CD4-positive, alpha-beta T cell (primary cell): ENCODE measurements around the gene CDC40. TPM values are rescaled to one million over a fixed set of nuclear protein-coding genes. Genes with fewer than 3 reads are reported as not detected.

ENCODE experiments used
- ATAC-seq: fragments of 200-7000 bp; cut with Tn5 transposase; one replicate; pipeline ENCODE4 v1.10.0; 2022; ENCODE audit warnings: mild to moderate bottlenecking; ENCODE audit not compliant: poor library complexity
- CTCF ChIA-PET: fragments of 350-600 bp; sonication (Branson Sonifier 250); formaldehyde crosslinking; loops from one replicate; lab custom pipeline; 2021; ENCODE audit warnings: antibody characterized with exemption, inconsistent platforms; lab: Charles Lee
- POLR2A ChIA-PET: fragments of 350-600 bp; sonication (Branson Sonifier 250); formaldehyde crosslinking; loops from one replicate; lab custom pipeline; 2021; ENCODE audit warnings: antibody characterized with exemption, inconsistent platforms; lab: Charles Lee
- DNase-seq, 14 experiments: peaks; one replicate each; pipeline ENCODE4 v3.0.0-alpha.2; 2013 to 2020; ENCODE audit warnings: mixed read lengths in 2 of 14
- H3K27ac ChIP-seq, 2 donors: one replicate each; pipeline versions ENCODE4 v1.5.1 to v1.7.0; 2013; ENCODE audit warnings: low read length in 2 of 2, low read depth in 1 of 2, mild to moderate bottlenecking in 1 of 2
- H3K27me3 ChIP-seq, 2 experiments: 1 replicate in 1 of 2; 2 replicates in 1 of 2; pipeline versions ENCODE4 v1.6.1 to v1.7.0; 2013; ENCODE audit warnings: low read length in 2 of 2, control low read depth in 1 of 2, mild to moderate bottlenecking in 1 of 2, moderate library complexity in 1 of 2; ENCODE audit not compliant: insufficient read depth in 2 of 2, control insufficient read depth in 1 of 2
- H3K36me3 ChIP-seq: one replicate; pipeline ENCODE4 v1.6.1; 2013; ENCODE audit warnings: low read length, control low read depth; ENCODE audit not compliant: insufficient read depth
- H3K4me1 ChIP-seq: one replicate; pipeline ENCODE4 v1.6.1; 2013; ENCODE audit warnings: low read length, control low read depth; ENCODE audit not compliant: insufficient read depth
- H3K4me3 ChIP-seq: one replicate; pipeline ENCODE4 v1.5.1; 2013; ENCODE audit warnings: mild to moderate bottlenecking, low read length, moderate library complexity
- H3K9me3 ChIP-seq, 2 experiments: 1 replicate in 1 of 2; 2 replicates in 1 of 2; pipeline versions ENCODE4 v1.6.1 to v1.7.0; 2013; ENCODE audit warnings: low read length in 2 of 2, mild to moderate bottlenecking in 2 of 2, control low read depth in 1 of 2, moderate library complexity in 1 of 2; ENCODE audit not compliant: control insufficient read depth in 1 of 2, insufficient read depth in 1 of 2
- H3K27ac Mint-ChIP-seq: one replicate; pipeline ENCODE4 v1.8.0; 2020; ENCODE audit warnings: mixed read lengths
- H3K27me3 Mint-ChIP-seq: one replicate; pipeline ENCODE4 v1.8.0; 2021; ENCODE audit warnings: mixed read lengths
- H3K36me3 Mint-ChIP-seq: one replicate; pipeline ENCODE4 v1.8.0; 2021; ENCODE audit warnings: low read depth, mixed read lengths
- H3K4me1 Mint-ChIP-seq: one replicate; pipeline ENCODE4 v1.8.0; 2021; ENCODE audit warnings: low read depth, mixed read lengths
- H3K4me3 Mint-ChIP-seq: one replicate; pipeline ENCODE4 v1.8.0; 2020; ENCODE audit warnings: mild to moderate bottlenecking, mixed read lengths
- H3K9me3 Mint-ChIP-seq: one replicate; pipeline ENCODE4 v1.8.0; 2020; ENCODE audit warnings: mixed read lengths
- CTCF ChIP-seq: fragments of 200-600 bp; IDR thresholded peaks from one replicate; pipeline ENCODE4 v1.8.0; 2022; ENCODE audit warnings: antibody characterized with exemption, mild to moderate bottlenecking
- intact Hi-C, 2 experiments: fragments of 100-400 bp; cut with DNase I in 1 of 2; cut with micrococcal nuclease in 1 of 2; formaldehyde crosslinking; loops; one replicate each; pipeline versions ENCODE4 v1.15.1 to v1.9.0; 2023 to 2025; cut with DNase I, micrococcal nuclease
- total RNA-seq, 174 experiments: library from RNA in 2 of 174; stranded (reverse) in 2 of 174; gene quantifications; one replicate each; pipeline ENCODE4 v1.2.3 and lab custom pipeline; 2021 to 2026

CDC40 gene
- total RNA-seq, 2 experiments from 2014 or later, result 26.0 to 29.5 TPM

DNA sequence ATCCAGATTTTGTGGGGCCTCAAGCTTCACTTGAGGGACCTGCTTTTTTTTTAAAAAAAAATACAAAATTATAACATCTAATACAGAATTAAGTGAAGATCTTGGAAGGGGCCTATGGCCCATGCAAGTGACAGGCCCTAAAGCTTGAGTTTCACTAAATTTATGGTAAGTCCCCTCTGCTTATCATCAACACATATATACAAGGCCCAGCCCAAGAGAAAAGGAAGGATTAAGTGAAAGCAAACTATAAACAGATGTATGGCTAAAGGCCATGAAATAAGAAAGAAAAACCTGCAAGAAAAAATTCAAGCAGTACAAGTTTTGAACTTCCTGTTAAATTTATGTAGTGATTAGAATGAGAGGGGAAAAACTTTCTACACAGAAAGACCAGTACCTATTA is 86.8 kb downstream of the CDC40 start:
- ChIA-PET POLR2A (no interaction called here), CTCF (no interaction called here)
- ATAC-seq, result no peak
- H3K27me3 Mint-ChIP-seq, result peaks cover 6% of the 10 kb centered on the region
- no peaks in the 10 kb centered on the region for H3K36me3 Mint-ChIP-seq
- no peaks in the 10 kb centered on the region for H3K4me1 Mint-ChIP-seq
- H3K36me3 ChIP-seq, result no peaks in the 10 kb centered on the region
- no peak for DNase-seq
- H3K9me3 Mint-ChIP-seq, result peaks cover 10% of the 10 kb centered on the region
- H3K27me3 ChIP-seq, result no peaks in the 10 kb centered on the region
- no peak overlapping the region for H3K27ac Mint-ChIP-seq
- H3K4me3 ChIP-seq, result no peak overlapping the region
- no peaks in the 10 kb centered on the region for H3K9me3 ChIP-seq
- TF ChIP-seq CTCF, result no peak
- intact Hi-C loops, result no loop called here
- H3K27ac ChIP-seq, result no peak overlapping the region
- H3K4me3 Mint-ChIP-seq, result no peak overlapping the region
- no peaks in the 10 kb centered on the region for H3K4me1 ChIP-seq

GRCh38 chr6:110269623-110270022 is 89.4 kb downstream of the CDC40 start:
- no peaks in the 10 kb centered on the region for H3K9me3 ChIP-seq
- CTCF ChIA-PET, result no interaction called here
- no peak overlapping the region for H3K27ac ChIP-seq
- ATAC-seq (no peak), DNase-seq (no peak)
- H3K36me3 ChIP-seq, result no peaks in the 10 kb centered on the region
- H3K27me3 Mint-ChIP-seq, result peaks cover 6% of the 10 kb centered on the region
- TF ChIP-seq CTCF, result no peak
- H3K4me1 ChIP-seq, result no peaks in the 10 kb centered on the region
- H3K9me3 Mint-ChIP-seq, result peaks cover 10% of the 10 kb centered on the region
- no peak overlapping the region for H3K27ac Mint-ChIP-seq
- POLR2A ChIA-PET, result no interaction called here
- H3K4me1 Mint-ChIP-seq, result no peaks in the 10 kb centered on the region
- no peaks in the 10 kb centered on the region for H3K27me3 ChIP-seq
- intact Hi-C loops, result loop anchor here in 1 of 2 experiments (10.0 kb wide), 1 partner anchor 1135 kb away; no protein-coding TSS in a partner anchor
- no peaks in the 10 kb centered on the region for H3K36me3 Mint-ChIP-seq
- no peak overlapping the region for H3K4me3 Mint-ChIP-seq
- H3K4me3 ChIP-seq, result no peak overlapping the region

DNA sequence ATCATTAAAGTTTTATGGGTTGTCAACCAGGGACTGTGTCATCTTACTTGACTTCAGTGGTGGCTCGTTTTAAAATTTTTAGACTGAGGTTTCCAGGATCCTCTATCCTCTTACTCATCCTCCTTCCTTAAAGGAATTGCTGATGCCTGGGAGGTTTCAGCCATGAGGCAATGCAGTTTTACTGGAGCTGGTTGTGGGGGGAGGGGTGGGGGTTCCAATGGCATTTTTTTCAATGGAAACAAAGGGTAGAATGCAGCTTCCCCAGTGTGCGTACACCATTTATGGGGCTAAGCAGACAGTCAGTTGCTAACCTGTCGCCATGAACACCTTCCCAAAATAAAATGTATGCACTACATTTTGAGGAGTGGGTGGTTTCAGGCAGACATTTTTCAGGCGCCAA is 89.9 kb downstream of the CDC40 start:
- Histone ChIP-seq H3K27ac (no peak overlapping the region), H3K9me3 (no peaks in the 10 kb centered on the region), H3K27me3 (no peaks in the 10 kb centered on the region), H3K36me3 (no peaks in the 10 kb centered on the region), H3K4me1 (no peaks in the 10 kb centered on the region), H3K4me3 (no peak overlapping the region)
- ChIA-PET POLR2A (no interaction called here), CTCF (no interaction called here)
- intact Hi-C loops, result loop anchor here in 1 of 2 experiments (10.0 kb wide), 1 partner anchor 1135 kb away; no protein-coding TSS in a partner anchor
- no peaks in the 10 kb centered on the region for H3K4me1 Mint-ChIP-seq
- H3K4me3 Mint-ChIP-seq, result no peak overlapping the region
- H3K27ac Mint-ChIP-seq, result no peak overlapping the region
- ATAC-seq (no peak), DNase-seq (no peak)
- TF ChIP-seq CTCF, result no peak
- peaks cover 6% of the 10 kb centered on the region for H3K27me3 Mint-ChIP-seq
- peaks cover 11% of the 10 kb centered on the region for H3K9me3 Mint-ChIP-seq
- no peaks in the 10 kb centered on the region for H3K36me3 Mint-ChIP-seq
